ENCODE measurements around the gene MGP. TPM values are rescaled to one million over a fixed set of nuclear protein-coding genes. Genes with fewer than 3 reads are reported as not detected.

Gene MGP
- total and polyA plus RNA-seq, 2 of the 13 experiments (the other 11 are each of a cell fraction or from before 2014, with no cell fraction given) = not detected

Other genes with a start within 250 kb of the MGP start
- not detected in 2 replicates for gene GUCY2C, start 189.3 kb downstream of the MGP start, total RNA-seq (2016; rRNA removed; fragmentation: Illumina TruSeq; extraction: Trizol)
- gene GUCY2C, start 189.3 kb downstream of the MGP start, polyA plus RNA-seq (2011; rRNA removed) = 0.09 TPM in 1 of 2 replicates, not detected in the other
- gene WBP11, start 82.4 kb downstream of the MGP start, total RNA-seq (2016; rRNA removed; fragmentation: Illumina TruSeq; extraction: Trizol) = 31.0 and 44.4 TPM in 2 replicates
- gene WBP11, start 82.4 kb downstream of the MGP start, polyA plus RNA-seq (2011; rRNA removed) = 6.6 and 7.6 TPM in 2 replicates
- gene C12orf60, start 82.2 kb downstream of the MGP start, total RNA-seq (2016; rRNA removed; fragmentation: Illumina TruSeq; extraction: Trizol) = 1.4 and 2.3 TPM in 2 replicates
- 0.55 and 0.69 TPM in 2 replicates for gene C12orf60, start 82.2 kb downstream of the MGP start, polyA plus RNA-seq (2011; rRNA removed)
- gene SMCO3, start 71.7 kb downstream of the MGP start, total RNA-seq (2016; rRNA removed; fragmentation: Illumina TruSeq; extraction: Trizol) = 0.11 and 0.42 TPM in 2 replicates
- 0.14 and 0.29 TPM in 2 replicates for gene SMCO3, start 71.7 kb downstream of the MGP start, polyA plus RNA-seq (2011; rRNA removed)
- gene ART4, start 42.3 kb downstream of the MGP start, total RNA-seq (2016; rRNA removed; fragmentation: Illumina TruSeq; extraction: Trizol) = 12.0 and 20.3 TPM in 2 replicates
- gene ART4, start 42.3 kb downstream of the MGP start, polyA plus RNA-seq (2011; rRNA removed) = 15.9 and 17.6 TPM in 2 replicates
- gene ERP27, start 52.7 kb upstream of the MGP start, total RNA-seq (2016; rRNA removed; fragmentation: Illumina TruSeq; extraction: Trizol) = 5.1 and 6.6 TPM in 2 replicates
- 1.6 and 1.8 TPM in 2 replicates for gene ERP27, start 52.7 kb upstream of the MGP start, polyA plus RNA-seq (2011; rRNA removed)
- 0.11 and 0.28 TPM in 2 replicates for gene ARHGDIB, start 75.7 kb upstream of the MGP start, total RNA-seq (2016; rRNA removed; fragmentation: Illumina TruSeq; extraction: Trizol)
- 0.87 and 0.88 TPM in 2 replicates for gene ARHGDIB, start 75.7 kb upstream of the MGP start, polyA plus RNA-seq (2011; rRNA removed)
- not detected in 2 replicates for gene PDE6H, start 87.2 kb upstream of the MGP start, total RNA-seq (2016; rRNA removed; fragmentation: Illumina TruSeq; extraction: Trizol)
- gene PDE6H, start 87.2 kb upstream of the MGP start, polyA plus RNA-seq (2011; rRNA removed) = not detected in 2 replicates